Measurements from ENCODE around the gene CD48. TPM values are rescaled to one million over a fixed set of nuclear protein-coding genes. Genes with fewer than 3 reads are reported as not detected.
A peak's percentile ranks its signal among the peaks of the same experiment; 100 is the strongest.

CD48 gene
- total and polyA plus RNA-seq, 2 donors (not counting 1 experiment from before 2014, with no cell fraction given): 252 to 428 TPM

- Histone ChIP-seq H3K79me2 (ENCODE audit: control insufficient read depth, insufficient read depth, low read length) (peaks cover 97% of the 10 kb centered on the region), H3K4me1 (ENCODE audit: control insufficient read depth in 2 of 2, insufficient read depth in 2 of 2, low read length in 2 of 2) (peaks cover 70 to 82% of the 10 kb centered on the region in 2 donors), H3K27me3 (replicated peaks in 1 of 4; ENCODE audit: control extremely low read depth in 1 of 4, control insufficient read depth in 3 of 4, insufficient read depth in 4 of 4, low read length in 3 of 4) (no peaks in the 10 kb centered on the region), H3K9me3 (ENCODE audit: control extremely low read depth in 1 of 3, control insufficient read depth in 2 of 3, insufficient read depth in 1 of 3, low read length in 2 of 3) (no peaks in the 10 kb centered on the region), H3K27ac (ENCODE audit: low read length in 2 of 2) (peak overlapping the region; percentile 72 to 83), H3K4me3 (ENCODE audit: control extremely low read depth in 1 of 5, extremely low read depth in 1 of 5, insufficient read depth in 1 of 5, low read depth in 2 of 5, low read length in 4 of 5) (peak overlapping the region in 2 of 5 experiments; percentile 17 to 40), H4K20me1 (ENCODE audit: control insufficient read depth, insufficient read depth, low read length, poor library complexity, severe bottlenecking) (peaks cover 4% of the 10 kb centered on the region), H3K9ac (ENCODE audit: low read length) (peak overlapping the region; percentile 30), H3K4me2 (replicated peaks; ENCODE audit: low read depth, low read length, poor library complexity, severe bottlenecking) (peak overlapping the region; percentile 62), H3K36me3 (replicated peaks in 1 of 2; ENCODE audit: control extremely low read depth in 1 of 2, control insufficient read depth in 1 of 2, extremely low read depth in 1 of 2, insufficient read depth in 2 of 2, low read length in 1 of 2) (peaks cover 0 to 55% of the 10 kb centered on the region in 2 experiments), H2AFZ (ENCODE audit: insufficient read depth, low read depth, low read length, poor library complexity, severe bottlenecking) (peak overlapping the region; percentile 10)
- peaks cover 82% of the 10 kb centered on the region for H3K4me1 Mint-ChIP-seq
- H3K27ac Mint-ChIP-seq: peak overlapping the region; percentile 88
- no peak for TF ChIP-seq CTCF (IDR thresholded peaks at IDR 0.05)
- TF ChIP-seq EZH2 (IDR thresholded peaks at IDR 0.05; ENCODE audit: borderline replicate concordance, insufficient read depth, low read depth, low read length, poor library complexity, severe bottlenecking): no peak
- H3K4me3 Mint-ChIP-seq: peak overlapping the region; percentile 65
- DNase-seq: peak; percentile 79
- ChIA-PET CTCF (interaction anchor here (1.0 to 1.9 kb wide), 3 partner anchors 10 to 37 kb away, joined by 3 to 8 read pairs (median 3); no protein-coding TSS in a partner anchor), POLR2A (no interaction called here)
- no peaks in the 10 kb centered on the region for H3K27me3 Mint-ChIP-seq
- no peaks in the 10 kb centered on the region for H3K9me3 Mint-ChIP-seq (ENCODE audit: insufficient read depth)
- ATAC-seq (ENCODE audit: low read depth): peak; percentile 49
- intact Hi-C loops (cut with micrococcal nuclease): loop anchor here (1.0 kb wide), 1 partner anchor 9 kb away; the partner anchor contains the start of gene SLAMF1
- 11% methylated on average over 3 of the region's 5 CpGs for WGBS (ENCODE audit: insufficient coverage)
These were observed 73.6 kb downstream of the CD48 start for GRCh38 chr1:160637821-160638539.

- H3K27ac Mint-ChIP-seq: peak overlapping the region; percentile 88
These were observed 74.6 kb downstream of the CD48 start for GRCh38 chr1:160637065-160637464.

More at GRCh38 chr1:160637065-160637464, 74.6 kb downstream of the CD48 start:
- no peak overlapping the region for H3K4me3 Mint-ChIP-seq
- Histone ChIP-seq H3K4me1 (ENCODE audit: control insufficient read depth in 2 of 2, insufficient read depth in 2 of 2, low read length in 2 of 2) (peaks cover 68 to 82% of the 10 kb centered on the region in 2 donors), H3K4me2 (replicated peaks; ENCODE audit: low read depth, low read length, poor library complexity, severe bottlenecking) (peak overlapping the region; percentile 62), H3K27me3 (replicated peaks in 1 of 4; ENCODE audit: control extremely low read depth in 1 of 4, control insufficient read depth in 3 of 4, insufficient read depth in 4 of 4, low read length in 3 of 4) (no peaks in the 10 kb centered on the region), H3K36me3 (replicated peaks in 1 of 2; ENCODE audit: control extremely low read depth in 1 of 2, control insufficient read depth in 1 of 2, extremely low read depth in 1 of 2, insufficient read depth in 2 of 2, low read length in 1 of 2) (peaks cover 0 to 61% of the 10 kb centered on the region in 2 experiments), H3K79me2 (ENCODE audit: control insufficient read depth, insufficient read depth, low read length) (peaks cover 96% of the 10 kb centered on the region), H3K9ac (ENCODE audit: low read length) (no peak overlapping the region), H2AFZ (ENCODE audit: insufficient read depth, low read depth, low read length, poor library complexity, severe bottlenecking) (no peak overlapping the region), H3K27ac (ENCODE audit: low read length in 2 of 2) (peak overlapping the region; percentile 72 to 83), H3K4me3 (ENCODE audit: control extremely low read depth in 1 of 5, extremely low read depth in 1 of 5, insufficient read depth in 1 of 5, low read depth in 2 of 5, low read length in 4 of 5) (no peak overlapping the region), H4K20me1 (ENCODE audit: control insufficient read depth, insufficient read depth, low read length, poor library complexity, severe bottlenecking) (peaks cover 6% of the 10 kb centered on the region), H3K9me3 (ENCODE audit: control extremely low read depth in 1 of 3, control insufficient read depth in 2 of 3, insufficient read depth in 1 of 3, low read length in 2 of 3) (no peaks in the 10 kb centered on the region)
- TF ChIP-seq EZH2 (IDR thresholded peaks at IDR 0.05; ENCODE audit: borderline replicate concordance, insufficient read depth, low read depth, low read length, poor library complexity, severe bottlenecking) (no peak), CTCF (IDR thresholded peaks at IDR 0.05) (no peak)
- H3K4me1 Mint-ChIP-seq: peaks cover 80% of the 10 kb centered on the region
- H3K9me3 Mint-ChIP-seq (ENCODE audit: insufficient read depth): no peaks in the 10 kb centered on the region
- DNase-seq (no peak), ATAC-seq (ENCODE audit: low read depth) (no peak)
- WGBS (ENCODE audit: insufficient coverage): 100% methylated on average over 8 of the region's 8 CpGs
- intact Hi-C loops (cut with micrococcal nuclease): no loop called here
- CTCF ChIA-PET: interaction anchor here (1.0 to 1.9 kb wide), 3 partner anchors 11 to 38 kb away, joined by 3 to 8 read pairs (median 3); no protein-coding TSS in a partner anchor
- POLR2A ChIA-PET: no interaction called here
- no peaks in the 10 kb centered on the region for H3K27me3 Mint-ChIP-seq
